A673 (cell line): ENCODE data around the gene REEP6. TPM values are rescaled to one million over a fixed set of nuclear protein-coding genes. Genes with fewer than 3 reads are reported as not detected.

Source experiments
- BruUV-seq: library from RNA; stranded (reverse); fragments of 400-500 nt; replicated peaks from 2 replicates; lab custom pipeline; 2021; lab: Mats Ljungman, UMichigan
- CTCF ChIA-PET: fragments of 300-600 bp; sonication (Branson Sonifier 250); formaldehyde crosslinking; loops from one replicate; lab custom pipeline; 2022; ENCODE audit warnings: antibody characterized with exemption; lab: Charles Lee
- POLR2A ChIA-PET: fragments of 300-600 bp; sonication (Branson Sonifier 250); formaldehyde crosslinking; loops from one replicate; lab custom pipeline; 2022; ENCODE audit warnings: antibody characterized with exemption; ENCODE audit not compliant: low non-redundant PET; lab: Charles Lee
- DNase-seq: peaks from one replicate; pipeline ENCODE4 v3.0.0-alpha.2; 2015; ENCODE audit warnings: low spot score
- H3K27ac ChIP-seq: fragments of 200-600 bp; sonication (generic); 2 replicates; pipeline ENCODE4 v1.5.1; 2016; ENCODE audit warnings: mixed run types, low read depth, mild to moderate bottlenecking, mixed read lengths, antibody characterized with exemption, low read length; ENCODE audit not compliant: poor library complexity, severe bottlenecking
- H3K27me3 ChIP-seq: fragments of 200-600 bp; sonication (generic); replicated peaks from 2 replicates; pipeline ENCODE4 v1.6.1; 2017; ENCODE audit warnings: mixed run types, low read depth, mild to moderate bottlenecking, mixed read lengths, antibody characterized with exemption, low read length; ENCODE audit not compliant: insufficient read depth, poor library complexity
- H3K36me3 ChIP-seq: fragments of 200-600 bp; sonication (generic); 2 replicates; pipeline ENCODE4 v1.6.1; 2016; ENCODE audit warnings: mixed run types, mild to moderate bottlenecking, mixed read lengths, antibody characterized with exemption, low read length; ENCODE audit not compliant: insufficient read depth, poor library complexity, severe bottlenecking
- H3K4me1 ChIP-seq: fragments of 200-600 bp; sonication (generic); 2 replicates; pipeline ENCODE4 v1.6.1; 2017; ENCODE audit warnings: mixed run types, mild to moderate bottlenecking, mixed read lengths, antibody characterized with exemption, low read length; ENCODE audit not compliant: insufficient read depth, poor library complexity, severe bottlenecking
- H3K4me3 ChIP-seq: fragments of 200-600 bp; sonication (generic); 2 replicates; pipeline ENCODE4 v1.5.1; 2016; ENCODE audit warnings: low read depth, mixed run types, mild to moderate bottlenecking, mixed read lengths, low read length; ENCODE audit not compliant: poor library complexity, severe bottlenecking
- H3K9me3 ChIP-seq: fragments of 200-600 bp; sonication (generic); 2 replicates; pipeline ENCODE4 v1.6.1; 2016; ENCODE audit warnings: mixed run types, low read depth, mild to moderate bottlenecking, mixed read lengths, antibody characterized with exemption, low read length; ENCODE audit not compliant: poor library complexity, severe bottlenecking
- EZH2 ChIP-seq: fragments of 200-600 bp; sonication (generic); IDR thresholded peaks from 2 replicates; pipeline ENCODE4 v1.6.1; 2017; ENCODE audit warnings: borderline replicate concordance, low read depth, mild to moderate bottlenecking, mixed read lengths, antibody characterized with exemption, low read length; ENCODE audit not compliant: poor library complexity, severe bottlenecking
- intact Hi-C: fragments of 100-400 bp; cut with micrococcal nuclease; formaldehyde crosslinking; loops from one replicate; pipeline ENCODE4 v1.10.0; 2022; ENCODE audit not compliant: unreplicated experiment
- total RNA-seq: library from RNA; stranded (reverse); gene quantifications from 2 replicates; pipeline ENCODE4 v1.2.3, GENCODE V29; 2021
- TF ChIP-seq, protein P1 (sequence below): fragments of 300-800, 200-600 bp; sonication (generic); conservative IDR thresholded peaks from 2 replicates; pipeline ENCODE4 v1.5.1; 2017; ENCODE audit warnings: low read depth, mild to moderate bottlenecking, antibody characterized with exemption, low read length, moderate library complexity, mixed read lengths

Gene REEP6
- total RNA-seq, 1 experiment from 2014 or later, result 4.7 TPM

DNA sequence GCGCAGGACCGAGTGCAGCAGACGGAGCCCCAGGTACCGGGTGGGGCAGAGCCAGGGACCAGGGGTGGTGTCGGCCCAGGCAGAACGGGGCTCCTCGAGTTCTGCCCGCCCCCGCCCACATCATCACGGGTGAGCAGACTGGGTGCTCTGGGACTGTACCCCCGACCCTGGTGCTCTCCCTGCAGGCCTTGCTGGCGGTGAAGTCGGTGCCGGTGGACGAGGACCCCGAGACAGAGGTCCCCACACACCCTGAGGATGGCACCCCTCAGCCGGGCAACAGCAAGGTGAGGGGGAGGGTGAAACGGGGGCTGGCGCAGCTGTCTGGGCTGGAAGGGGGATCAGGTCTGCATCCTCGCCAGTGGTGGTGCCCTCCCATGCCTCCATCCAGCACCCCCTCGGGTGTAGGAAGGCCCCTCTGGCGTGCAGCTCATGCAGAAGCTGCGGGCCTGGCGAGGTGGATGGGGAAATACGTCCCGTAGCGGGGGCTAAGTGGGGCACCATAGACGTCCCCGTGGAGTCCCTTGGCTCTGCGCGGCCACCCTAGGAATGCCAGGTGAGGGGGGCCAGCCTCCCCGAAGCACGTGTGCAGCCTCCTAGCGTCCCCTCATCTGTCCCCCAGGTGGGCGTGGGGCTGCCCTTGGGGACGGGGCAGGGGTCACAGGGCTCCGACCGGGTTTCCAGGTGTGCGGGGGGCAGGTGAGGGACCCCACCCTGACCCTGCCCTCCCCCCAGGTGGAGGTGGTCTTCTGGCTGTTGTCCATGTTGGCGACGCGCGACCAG is 34.7 kb upstream of the REEP6 start:
- H3K36me3 ChIP-seq, result no peaks in the 10 kb centered on the region
- no peak overlapping the region for H3K4me3 ChIP-seq
- no peaks in the 10 kb centered on the region for H3K9me3 ChIP-seq
- intact Hi-C loops, result no loop called here
- peaks cover 13% of the 10 kb centered on the region for H3K27me3 ChIP-seq
- POLR2A ChIA-PET, result no interaction called here
- no TSS peak for BruUV-seq
- CTCF ChIA-PET, result no interaction called here
- no peak for TF ChIP-seq EZH2
- TF ChIP-seq, protein P1, sequence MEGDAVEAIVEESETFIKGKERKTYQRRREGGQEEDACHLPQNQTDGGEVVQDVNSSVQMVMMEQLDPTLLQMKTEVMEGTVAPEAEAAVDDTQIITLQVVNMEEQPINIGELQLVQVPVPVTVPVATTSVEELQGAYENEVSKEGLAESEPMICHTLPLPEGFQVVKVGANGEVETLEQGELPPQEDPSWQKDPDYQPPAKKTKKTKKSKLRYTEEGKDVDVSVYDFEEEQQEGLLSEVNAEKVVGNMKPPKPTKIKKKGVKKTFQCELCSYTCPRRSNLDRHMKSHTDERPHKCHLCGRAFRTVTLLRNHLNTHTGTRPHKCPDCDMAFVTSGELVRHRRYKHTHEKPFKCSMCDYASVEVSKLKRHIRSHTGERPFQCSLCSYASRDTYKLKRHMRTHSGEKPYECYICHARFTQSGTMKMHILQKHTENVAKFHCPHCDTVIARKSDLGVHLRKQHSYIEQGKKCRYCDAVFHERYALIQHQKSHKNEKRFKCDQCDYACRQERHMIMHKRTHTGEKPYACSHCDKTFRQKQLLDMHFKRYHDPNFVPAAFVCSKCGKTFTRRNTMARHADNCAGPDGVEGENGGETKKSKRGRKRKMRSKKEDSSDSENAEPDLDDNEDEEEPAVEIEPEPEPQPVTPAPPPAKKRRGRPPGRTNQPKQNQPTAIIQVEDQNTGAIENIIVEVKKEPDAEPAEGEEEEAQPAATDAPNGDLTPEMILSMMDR, result no peak
- DNase-seq, result no peak
- H3K4me1 ChIP-seq, result peaks cover 29% of the 10 kb centered on the region
- H3K27ac ChIP-seq, result no peak overlapping the region

DNA sequence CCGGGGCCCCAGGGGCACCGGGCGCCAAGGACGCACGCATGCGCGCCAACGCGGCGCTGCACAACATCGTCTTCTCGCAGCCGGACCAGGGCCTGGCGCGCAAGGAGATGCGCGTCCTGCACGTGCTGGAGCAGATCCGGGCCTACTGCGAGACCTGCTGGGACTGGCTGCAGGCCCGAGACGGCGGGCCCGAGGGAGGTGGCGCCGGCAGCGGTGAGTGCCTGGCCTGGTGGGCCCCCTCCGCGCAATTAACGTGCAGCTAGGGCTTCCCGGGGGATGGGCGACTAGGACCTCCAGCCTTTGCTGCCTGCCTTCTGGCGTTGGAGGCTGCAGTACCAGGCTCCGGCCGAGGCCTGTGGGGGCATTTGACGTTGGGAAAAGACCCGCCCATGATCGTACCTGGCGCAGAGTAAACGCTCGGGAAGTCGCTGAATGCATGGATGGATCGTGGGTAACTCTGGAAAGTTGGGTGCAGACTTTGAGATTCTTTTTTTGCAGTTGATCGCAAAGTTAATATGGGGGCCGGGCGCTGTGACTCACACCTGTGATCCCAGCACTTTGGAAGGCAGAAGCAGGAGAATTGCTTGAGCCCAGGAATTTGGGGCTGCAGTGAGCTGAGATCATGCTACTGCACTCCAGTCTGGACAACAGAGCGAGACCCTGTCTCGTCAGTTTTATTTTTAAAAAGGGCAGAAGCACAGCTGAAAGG is 33.8 kb upstream of the REEP6 start:
- ChIA-PET CTCF (interaction anchor here (0.6 kb wide), 1 partner anchor 9 kb away, joined by 3 read pairs; no protein-coding TSS in a partner anchor), POLR2A (no interaction called here)
- no peak for DNase-seq
- no peak overlapping the region for H3K27ac ChIP-seq
- TF ChIP-seq, protein P1, result no peak
- no peak for TF ChIP-seq EZH2
- H3K9me3 ChIP-seq, result no peaks in the 10 kb centered on the region
- no TSS peak for BruUV-seq
- H3K4me1 ChIP-seq, result peaks cover 29% of the 10 kb centered on the region
- no peak overlapping the region for H3K4me3 ChIP-seq
- H3K36me3 ChIP-seq, result no peaks in the 10 kb centered on the region
- peaks cover 5% of the 10 kb centered on the region for H3K27me3 ChIP-seq
- intact Hi-C loops, result no loop called here

DNA sequence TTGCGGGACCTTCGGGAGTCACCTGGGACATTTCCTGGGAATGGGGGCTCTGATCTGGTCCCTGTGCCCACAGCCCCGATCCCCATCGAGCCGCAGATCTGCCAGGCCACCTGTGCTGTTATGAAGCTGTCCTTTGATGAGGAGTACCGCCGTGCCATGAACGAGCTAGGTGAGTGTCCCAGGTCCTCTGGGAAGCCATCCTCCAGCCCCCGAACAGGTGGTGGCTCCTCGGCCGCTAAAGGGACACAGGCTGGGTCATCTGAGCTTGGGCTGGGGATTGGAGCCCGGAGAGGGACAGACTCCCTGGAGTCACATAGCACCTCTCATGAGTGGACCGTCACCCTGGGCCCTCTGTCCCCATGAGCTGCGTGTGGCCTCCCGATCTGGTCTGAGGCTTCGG is 33.1 kb upstream of the REEP6 start:
- H3K4me3 ChIP-seq, result no peak overlapping the region
- H3K9me3 ChIP-seq, result no peaks in the 10 kb centered on the region
- no peak overlapping the region for H3K27ac ChIP-seq
- ChIA-PET POLR2A (no interaction called here), CTCF (no interaction called here)
- no peaks in the 10 kb centered on the region for H3K36me3 ChIP-seq
- H3K27me3 ChIP-seq, result no peaks in the 10 kb centered on the region
- TF ChIP-seq EZH2, result no peak
- TF ChIP-seq, protein P1, result no peak
- intact Hi-C loops, result no loop called here
- BruUV-seq, result no TSS peak
- DNase-seq, result no peak
- H3K4me1 ChIP-seq, result peaks cover 29% of the 10 kb centered on the region
